HG03045 (cell line): ENCODE results near the gene CSF1.

Experiments
- ATAC-seq: cut with Tn5 transposase; IDR thresholded peaks from one replicate; pipeline ENCODE4 v1.9.1; 2021; ENCODE audit warnings: mild to moderate bottlenecking, moderate library complexity; ENCODE audit not compliant: unreplicated experiment

The CSF1 gene

DNA sequence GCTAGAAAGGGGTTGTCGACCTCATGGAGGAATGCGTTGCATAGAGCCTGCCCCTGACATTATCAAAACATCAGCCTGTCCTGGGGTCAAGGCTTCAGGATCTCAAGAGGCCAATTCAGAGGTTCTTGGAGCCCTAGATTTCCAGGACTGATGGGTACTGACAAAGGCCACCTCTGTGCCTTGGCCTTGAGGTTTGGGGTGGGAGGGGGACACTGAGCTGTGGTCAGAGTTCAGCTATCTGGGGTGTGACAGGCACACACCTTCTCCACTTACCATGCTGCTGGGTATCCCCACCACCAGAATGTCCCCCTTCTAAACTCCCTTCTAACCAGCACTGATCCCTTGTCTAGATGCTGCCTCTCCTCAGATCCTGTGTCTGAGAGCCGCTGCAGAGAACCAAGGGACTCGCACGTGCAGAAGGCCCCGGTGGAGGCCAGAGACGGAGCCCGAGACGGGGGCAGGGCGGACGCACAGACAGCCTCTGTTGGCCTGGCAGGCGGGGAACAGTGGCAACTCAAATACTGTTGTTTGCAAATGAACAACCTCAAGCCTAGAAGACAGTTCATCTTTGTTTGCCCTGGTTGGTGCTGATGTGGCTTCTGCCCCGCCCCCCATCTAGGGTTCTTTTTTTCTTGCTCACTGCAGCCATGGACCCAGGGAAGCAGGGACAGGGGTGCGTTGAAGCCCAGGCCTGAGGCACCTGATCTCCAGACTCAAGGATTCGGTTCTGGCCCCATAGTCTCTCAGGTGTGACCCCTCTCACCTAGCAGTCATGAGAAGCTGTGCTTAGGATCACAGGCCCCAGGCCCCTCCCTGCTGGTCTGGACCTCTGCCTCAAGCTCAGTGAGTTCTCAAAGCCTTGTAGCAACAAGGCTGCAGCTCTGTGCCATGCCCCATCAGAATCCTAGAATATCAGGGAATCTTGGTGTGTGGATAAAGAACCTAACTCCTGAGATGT is 28.1 kb upstream of the CSF1 start:
- no peak for ATAC-seq

DNA sequence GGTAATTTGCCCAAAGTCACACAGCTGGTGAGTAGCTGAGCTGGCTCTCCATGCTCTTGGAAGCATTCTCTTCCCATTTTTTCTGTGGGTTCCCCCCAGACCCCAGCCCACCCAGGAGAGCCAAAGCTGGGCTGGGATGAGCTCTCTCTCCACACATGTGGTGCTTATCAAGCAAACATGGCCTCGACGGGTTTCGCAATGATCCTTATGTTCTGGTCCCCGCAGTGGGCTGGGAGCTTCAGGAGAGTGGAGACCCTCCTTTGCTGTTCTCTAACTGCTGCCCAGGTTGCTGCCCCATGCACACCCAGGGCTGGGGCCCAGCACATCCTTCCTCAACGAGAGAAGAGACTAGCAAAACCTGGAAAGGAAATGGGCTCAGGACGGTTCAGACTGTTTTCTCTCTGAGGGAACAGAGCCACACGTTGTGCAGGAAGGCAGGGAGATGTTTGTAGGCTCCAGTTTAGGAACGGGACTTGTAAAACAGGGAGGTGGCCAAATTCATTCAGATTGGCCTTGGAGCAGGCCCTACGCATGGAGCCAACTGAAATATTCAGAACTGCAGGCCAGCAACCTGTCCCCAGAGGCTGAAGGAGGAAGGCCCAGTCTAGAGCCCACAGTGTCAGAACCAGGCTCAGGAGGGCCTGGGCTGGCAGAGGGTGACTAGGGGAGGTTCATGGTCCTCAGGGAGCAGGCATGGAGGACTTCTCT is 27.2 kb upstream of the CSF1 start:
- ATAC-seq: no peak

DNA sequence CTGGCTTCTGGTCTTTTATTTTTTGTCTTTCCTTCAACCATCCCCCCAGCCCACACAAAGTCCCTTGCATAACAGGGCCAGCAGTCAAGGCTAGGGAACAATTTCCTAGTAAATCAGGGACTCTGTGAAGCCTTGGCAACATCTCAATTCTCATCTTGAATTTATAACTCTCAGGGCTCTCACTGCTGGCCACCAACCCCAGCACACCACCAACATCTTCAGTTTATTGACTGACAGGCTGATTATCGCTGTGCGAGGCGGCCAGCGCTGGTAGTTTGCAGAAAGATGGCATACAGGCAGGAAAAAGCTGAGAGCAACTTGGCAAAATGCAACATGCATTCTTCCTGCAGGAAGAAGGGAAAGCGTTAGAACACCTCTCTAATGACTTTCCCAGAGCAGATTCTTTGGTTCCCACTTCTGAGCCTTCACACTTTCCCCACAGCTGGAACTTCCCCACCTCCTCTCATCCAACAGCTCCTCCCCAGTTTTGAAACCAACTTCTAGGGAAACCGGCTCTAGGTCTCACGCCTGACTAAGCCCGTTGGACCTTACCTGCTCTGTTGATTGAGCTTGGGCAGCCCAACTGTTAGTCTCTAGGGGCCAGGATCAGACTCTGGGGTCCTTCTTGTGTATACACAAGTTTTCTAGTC is 26.3 kb upstream of the CSF1 start:
- no peak for ATAC-seq

DNA sequence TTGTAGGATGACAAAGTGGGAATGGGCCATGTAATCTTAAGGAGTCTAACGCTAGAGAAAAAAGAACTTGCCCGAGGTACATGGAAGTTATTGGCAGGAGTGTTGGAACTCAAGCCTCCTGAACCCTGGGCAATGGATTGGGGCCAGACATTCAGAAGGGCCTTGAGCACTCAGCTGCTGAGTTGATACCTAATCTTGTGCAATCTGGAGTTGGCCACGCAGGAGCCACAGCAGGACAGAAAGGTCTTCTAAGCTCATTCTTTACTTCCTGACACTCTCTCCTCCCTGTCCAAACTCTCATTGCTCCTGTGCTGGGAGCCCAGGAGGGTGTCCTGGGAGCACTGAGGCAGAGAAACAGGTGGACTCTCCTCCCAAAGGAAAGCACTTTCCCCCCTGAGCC is 25.1 kb upstream of the CSF1 start:
- ATAC-seq: no peak

DNA sequence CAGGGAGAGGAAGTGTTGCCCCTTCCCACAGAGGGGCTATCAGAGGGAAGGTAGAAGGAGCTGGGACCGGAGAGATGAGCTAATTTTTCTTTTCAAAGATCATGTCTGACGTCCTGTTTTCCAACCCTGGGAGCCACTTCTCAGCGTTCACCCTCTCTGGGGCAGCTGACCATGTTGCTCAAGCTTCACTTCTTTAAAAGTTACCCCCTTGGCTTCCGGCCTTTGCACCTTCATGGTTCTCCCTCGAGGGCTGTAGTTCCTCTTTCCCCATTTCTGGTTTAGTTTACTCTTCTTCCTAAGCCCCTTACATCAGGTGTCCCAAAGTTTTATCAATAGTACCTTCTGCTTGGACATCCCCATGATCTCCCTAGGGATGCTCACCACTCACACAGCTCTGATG is 23.8 kb upstream of the CSF1 start:
- no peak for ATAC-seq

DNA sequence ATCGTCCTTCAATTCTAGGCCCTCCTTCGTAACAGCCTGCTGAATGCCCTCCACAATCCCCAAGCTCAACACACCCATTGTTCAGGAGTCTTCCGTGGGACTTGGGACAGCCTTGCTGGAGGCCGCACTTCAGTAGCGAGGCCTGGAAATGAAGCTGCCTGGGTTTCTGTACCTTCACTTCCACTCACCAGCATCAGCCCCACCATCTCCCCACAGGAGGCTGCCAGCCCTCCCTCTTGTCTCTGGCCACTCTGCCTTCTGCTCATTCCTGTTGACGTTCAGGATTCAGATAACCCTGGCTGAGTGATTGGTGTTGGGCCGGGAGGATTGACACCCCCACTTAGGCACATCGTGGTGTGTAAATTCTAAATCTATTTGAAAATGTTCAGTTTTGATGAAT is 23.4 kb upstream of the CSF1 start:
- ATAC-seq: no peak

DNA sequence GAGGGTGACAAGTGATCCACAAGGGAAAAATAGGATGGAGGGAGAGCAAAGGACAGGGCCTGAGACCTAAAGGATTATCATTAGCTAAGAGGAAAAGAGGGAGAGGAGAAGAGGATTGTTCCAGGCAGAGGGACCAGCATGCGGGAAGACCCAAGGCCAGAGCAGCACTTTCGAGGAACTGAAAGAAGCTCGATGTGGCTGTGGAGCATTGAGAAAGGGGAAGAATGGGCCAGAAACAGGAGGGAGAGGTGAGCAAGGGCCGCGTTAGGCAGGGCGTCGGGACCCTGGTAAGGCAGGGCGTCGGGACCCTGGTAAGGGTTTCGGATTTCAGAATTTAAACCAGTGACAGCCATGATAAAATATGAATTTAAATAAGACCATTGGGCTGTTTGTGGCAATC is 22.8 kb upstream of the CSF1 start:
- ATAC-seq: no peak

DNA sequence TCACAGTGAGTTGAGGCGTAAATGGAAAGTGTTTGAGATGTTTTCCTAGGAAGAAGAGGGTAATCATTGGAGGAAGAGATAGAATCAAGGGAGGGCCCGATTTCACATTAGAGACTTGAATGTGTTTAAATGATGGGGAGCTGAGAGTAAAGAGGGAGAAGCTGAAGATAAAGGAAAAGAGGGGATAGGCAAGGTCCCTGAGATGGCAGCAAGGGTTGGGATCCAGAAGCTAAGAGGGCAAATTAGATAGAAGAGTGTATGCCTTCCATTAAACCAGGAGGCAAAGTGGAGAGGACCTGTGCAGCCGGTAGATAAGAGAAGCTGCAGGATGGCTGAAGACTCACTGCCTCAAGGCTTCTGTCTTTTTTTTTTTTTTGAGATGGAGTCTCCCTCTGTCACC is 21.6 kb upstream of the CSF1 start:
- no peak for ATAC-seq

DNA sequence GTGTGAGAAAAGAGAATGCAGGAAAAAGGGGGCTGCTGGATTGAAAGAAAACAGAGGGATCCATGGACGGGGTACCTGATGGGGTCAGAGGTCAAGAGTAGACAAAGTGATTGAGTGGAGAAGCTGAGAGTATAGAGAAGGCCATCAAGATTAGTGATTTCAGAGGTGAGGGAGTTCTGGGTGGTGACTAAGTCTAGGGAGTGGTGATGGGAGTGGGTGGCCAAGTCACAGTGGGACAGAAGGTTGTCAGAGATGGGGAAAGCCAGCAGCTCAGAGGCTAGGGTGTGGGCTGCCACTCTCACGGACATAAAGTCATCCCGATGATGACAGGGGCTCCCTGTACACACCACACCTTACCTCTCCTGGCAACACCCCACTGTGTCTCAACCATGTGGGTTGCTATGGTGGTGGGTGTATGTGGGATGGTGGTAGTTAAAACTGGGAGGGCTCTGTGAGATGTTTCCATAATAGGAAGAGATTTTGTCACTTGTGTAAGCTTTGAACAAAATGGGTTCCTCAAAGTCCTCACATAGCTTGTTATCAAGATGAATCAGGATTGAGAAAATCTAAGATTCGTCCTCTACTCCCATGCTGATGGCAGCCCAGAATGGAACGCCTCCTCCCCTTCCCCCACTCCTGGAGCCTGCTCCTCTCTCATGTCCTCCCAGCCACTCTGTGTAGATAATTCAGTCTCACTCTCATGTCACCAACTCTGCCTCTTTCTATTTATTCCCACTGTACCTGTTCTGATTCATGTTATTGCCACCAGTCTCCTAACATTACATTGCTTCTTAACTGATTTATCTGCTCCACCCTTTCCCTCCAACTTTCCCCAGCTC is 20.3 kb upstream of the CSF1 start:
- ATAC-seq: peak; percentile 46

DNA sequence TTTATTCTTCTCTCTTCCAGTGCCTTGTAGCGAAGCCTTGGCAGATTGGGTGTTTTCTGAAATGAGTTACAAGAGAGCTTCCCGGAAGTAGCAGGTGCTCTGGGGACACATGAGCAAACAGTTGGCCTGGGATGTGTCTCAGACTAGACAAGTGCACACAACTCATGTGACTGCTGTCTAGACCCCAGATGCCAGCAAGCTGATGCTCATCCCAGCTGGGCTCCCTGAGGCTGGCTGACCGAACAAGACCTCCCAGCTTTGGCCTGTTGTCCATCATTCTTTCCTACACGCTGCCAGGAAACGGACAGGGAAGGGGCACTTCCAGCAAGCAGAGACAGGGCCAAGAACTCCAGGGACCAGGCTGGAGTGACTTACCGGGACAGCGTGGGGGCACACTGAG is 18.7 kb upstream of the CSF1 start:
- no peak for ATAC-seq

DNA sequence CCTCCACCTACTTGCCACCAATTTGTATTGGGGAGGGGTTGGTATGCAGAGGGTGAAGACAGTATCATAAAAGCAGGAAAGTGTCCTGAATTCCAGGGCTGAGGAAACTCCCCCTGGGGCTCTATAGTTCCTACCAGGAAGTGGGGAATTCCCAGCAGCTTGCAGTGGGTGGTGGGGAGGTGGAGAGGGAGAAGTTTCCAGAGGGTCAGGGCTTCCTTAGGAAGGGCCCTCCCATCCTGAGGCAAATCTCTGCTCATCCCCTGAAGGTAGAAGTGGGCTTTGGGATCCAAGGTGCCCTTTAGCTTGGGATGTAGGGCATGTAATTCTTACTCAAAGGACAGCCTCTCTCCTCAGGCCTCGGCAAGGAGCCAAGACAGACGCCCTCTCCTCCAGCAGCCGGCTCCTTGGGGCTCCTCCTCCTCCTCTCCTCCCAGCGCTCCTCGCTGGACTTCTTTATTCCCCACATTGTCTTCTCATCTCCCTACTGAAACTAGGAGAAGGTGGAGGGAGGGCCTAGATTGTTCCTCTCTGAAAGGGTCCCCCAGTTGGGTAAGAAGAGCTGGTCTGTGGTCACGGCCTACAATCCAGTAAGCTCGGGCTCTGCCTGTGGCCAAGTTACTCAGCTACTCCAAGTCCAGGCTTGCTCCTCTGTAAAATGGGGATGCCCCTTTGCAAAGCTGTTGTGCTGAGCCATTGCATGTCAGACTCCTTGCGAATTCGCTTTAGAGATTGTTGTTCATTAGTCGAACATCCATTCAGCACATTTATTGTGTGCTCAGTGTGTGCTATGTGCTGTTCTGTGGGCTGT is 17.9 kb upstream of the CSF1 start:
- ATAC-seq: no peak

DNA sequence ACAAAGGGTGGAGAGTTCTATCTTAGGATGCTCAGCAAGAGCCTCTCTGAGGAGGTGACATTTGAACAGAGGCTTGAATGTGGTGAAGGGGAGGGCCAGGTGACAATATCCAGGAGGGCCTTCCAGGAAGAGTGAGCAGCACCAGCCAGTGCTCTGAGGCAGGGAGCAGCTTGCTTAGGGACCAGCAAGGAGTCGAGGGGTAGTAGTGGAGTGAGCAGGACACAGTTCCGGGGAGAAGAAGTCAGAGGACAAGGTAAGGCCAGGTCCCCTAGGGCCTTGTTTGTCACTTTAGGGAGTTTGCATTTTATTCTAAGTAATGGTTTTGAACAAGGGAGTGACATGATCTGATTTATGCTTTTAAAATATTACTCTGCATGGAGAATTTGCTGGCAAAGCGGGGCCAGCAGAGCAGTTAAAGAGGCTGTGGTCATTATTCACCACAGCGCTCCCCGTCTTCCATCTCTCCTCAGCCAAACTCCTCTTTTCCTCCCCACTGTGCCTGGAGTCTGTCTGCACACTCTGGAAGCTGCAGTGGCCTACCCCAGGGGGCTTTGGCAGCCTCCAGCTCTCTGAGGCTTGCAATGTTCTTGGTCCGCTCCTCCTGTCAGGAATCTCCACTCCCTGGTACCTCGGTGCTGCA is 17.0 kb upstream of the CSF1 start:
- ATAC-seq: no peak

DNA sequence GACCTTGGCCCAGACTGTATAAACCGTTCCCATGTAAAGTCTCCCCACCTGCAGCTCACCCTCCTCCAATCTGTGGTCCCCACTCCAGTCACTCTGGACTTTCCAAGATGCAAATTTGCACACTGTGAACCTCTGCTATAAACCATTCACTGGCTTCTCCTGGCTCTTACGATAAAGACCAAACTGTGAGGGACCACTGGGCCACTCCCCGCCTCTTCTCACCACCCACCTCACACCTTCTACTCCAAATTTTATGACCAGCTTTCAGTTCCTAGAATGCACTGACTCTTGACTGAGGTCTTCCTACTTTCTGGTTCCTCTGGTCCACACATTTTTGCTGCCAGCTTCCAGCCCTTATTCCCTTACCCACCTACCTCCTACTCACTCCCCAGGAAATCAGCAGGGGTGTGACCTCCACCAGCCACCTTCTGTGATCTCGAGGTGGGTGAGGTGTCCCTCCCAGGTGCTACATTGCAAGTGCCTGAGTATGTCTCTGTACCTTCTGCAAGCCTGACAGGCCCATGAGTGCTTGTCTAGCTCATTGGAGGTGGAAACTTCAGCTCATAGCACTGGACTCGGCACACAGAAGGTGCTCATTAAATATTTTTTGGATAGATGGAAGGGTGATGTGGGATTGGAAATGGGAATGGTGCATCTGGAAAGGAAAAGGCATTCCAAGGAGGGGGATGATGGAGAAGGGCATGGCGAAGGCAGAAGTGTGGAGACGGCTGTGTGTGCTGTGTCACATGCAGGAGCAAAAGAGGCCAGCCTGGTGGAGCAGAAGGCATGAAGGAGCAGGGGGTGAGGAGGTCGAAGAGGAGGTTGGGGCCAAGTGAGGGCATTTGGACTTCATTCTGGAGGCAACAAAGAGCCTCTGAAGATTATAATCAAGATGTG is 15.6 kb upstream of the CSF1 start:
- ATAC-seq: no peak

DNA sequence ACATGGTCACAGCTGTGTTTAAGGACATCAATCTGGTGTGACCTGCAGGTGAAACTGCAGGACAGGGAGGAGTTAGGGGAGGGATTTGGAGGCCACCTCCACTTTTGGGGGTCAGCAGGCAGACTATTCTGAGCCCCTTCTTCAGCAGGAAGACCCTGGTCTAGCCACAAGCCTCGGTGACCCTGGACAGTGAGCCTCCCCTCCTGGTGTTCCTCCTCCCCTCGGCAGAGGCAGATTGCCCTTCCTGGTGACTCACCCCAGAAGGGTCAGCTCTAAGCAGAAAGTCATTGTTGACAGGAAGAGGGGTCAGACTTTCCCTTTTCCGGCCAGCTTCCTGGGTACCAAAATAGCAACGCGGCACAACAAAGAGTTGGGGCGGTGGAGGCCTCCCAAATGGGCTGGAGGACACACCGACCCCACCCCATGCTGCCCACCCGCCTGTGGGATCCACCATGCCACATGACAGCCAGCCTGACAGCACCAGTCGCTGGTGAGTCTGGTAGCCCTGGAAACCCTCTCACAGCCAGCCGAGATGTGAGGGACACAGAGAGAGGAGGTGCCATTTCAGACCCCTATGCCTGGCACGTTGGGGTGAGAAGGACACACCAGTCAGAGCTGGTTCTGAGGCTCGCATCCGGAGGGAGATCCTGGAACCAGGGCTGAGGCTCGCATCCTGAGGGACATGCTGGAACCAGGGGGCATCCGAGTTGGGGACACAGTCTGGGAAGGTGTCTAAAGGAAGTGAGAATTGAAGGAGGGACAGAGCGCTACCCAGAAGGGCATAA is 14.7 kb upstream of the CSF1 start:
- no peak for ATAC-seq

DNA sequence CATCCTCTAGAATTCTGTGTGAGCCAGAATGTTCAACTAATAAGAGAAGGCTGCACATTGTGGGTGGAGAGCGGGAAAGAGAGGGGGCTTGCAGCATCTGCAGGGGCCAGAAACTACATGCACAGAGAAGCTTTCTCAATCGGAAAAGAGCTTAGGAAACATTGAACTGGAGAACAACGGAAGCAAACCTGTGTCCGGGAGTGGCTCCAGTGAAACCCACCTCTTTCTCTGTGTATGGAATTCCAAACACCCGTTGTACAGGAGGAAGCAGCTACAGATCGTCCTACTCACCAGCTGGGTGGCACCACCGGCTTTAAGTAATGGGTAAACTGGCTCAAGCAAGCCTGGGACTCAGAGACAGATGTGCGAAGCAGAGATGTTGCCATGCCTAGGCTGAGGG is 14.0 kb upstream of the CSF1 start:
- no peak for ATAC-seq

DNA sequence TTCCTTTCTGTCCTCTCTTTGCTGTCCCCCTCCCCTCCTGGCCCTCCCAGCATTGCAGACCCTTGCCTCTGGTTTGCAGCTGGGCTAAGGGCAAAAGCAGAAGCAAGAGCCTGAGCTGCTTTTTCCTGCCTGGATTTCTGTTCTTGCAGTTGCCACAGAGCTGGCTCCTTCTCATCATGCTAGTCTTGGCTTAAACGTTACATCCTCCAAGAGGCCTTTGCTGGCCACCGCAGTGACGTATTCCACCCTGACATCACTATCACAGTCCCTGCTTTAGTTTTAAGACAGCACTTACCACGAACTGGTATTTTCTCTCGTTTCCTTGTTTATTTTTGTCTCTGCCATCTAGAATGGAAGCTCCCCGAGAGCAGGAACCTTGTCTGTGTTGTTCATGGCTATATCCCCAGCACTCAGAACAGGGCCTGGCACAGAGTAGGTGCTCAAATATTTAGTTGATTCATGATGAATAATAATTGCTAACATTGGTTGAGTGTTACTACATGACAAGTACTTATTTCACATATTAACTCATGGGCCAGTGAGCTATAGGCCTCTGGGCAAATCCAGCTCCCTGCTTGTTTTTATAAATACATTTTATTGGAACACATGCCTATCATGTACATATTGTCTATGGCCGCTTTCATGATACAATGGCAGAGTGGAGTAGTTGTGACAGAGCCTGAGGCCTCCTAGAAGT is 13.2 kb upstream of the CSF1 start:
- no peak for ATAC-seq

DNA sequence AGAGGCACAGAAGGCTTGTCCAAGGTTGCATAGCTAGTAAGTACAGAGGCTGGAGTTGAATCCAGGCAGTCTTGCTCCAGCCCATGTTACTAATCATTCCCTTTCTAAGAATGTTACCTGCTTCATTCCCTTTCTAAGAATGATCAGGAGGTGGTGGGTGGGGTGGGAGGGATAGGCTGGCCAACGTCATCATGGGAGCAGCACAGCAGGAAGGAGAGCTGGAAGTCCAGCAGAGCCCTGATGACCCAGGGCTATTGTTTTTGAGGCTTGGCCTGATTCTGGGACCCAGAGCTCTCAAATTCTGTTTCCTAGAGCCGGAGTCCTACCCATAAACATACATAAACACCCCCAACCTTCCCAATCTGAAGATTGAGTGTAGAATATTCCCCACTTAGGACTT is 11.8 kb upstream of the CSF1 start:
- no peak for ATAC-seq
